ENCODE results near the gene ANKH.

DNA sequence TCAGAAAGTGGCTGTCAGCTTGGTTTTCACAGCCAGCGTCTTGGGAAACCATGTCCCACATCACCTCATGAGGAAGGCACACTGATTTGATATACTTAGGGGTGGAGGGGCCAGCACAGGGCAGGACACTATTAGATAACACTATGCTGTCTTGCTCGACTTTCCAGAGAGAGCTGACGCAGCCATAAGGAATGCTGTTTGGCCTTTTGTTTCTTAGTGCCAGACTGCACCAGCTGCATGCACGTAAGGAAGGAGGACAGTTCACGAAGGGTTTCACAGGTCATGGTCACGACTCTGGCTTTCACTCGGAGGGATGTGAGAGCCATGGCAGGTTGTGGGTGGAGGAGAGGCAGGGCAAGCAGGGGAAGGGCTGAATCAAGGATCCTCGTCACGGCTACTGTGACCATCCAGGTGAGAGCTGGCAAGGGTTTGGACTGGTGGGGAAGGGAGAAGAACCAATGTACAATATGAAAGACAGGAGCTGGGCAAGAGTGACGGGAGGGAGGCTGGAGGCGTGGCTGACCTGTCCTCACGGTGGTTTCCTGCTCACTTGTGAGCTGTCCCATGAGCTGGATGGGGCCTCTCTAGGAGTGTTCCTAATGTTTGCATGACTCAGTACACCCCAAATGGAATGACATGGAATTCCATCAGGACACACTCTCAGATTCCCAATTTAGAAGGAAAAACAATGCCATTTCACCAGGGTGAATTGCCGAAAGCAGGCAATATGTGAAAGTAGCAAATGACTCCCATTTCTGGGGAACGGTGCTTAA is 145.3 kb downstream of the ANKH start:
- TF ChIP-seq POLR2AphosphoS5 (IDR thresholded peaks at IDR 0.05; ENCODE audit: borderline replicate concordance, low read depth, low read length) (no peak), FOXP2 (optimal IDR thresholded peaks at IDR 0.05; ENCODE audit: control extremely low read depth, extremely low read length, insufficient read depth) (no peak), EZH2 (IDR thresholded peaks at IDR 0.05) (no peak)

All from SK-N-MC (cell line).